ENCODE data around the gene DHRS3.

Gene DHRS3

GRCh38 chr1:12554521-12555305, 63.3 kb downstream of the DHRS3 start:
- DNase-seq (ENCODE audit: low read depth in 3 of 3), result no peak

- no peak for DNase-seq (ENCODE audit: low read depth in 3 of 3)
Observed at GRCh38 chr1:12553963-12554362, 64.0 kb downstream of the DHRS3 start.

- DNase-seq (ENCODE audit: low read depth in 3 of 3), result no peak
Observed at GRCh38 chr1:12552951-12553921, 64.8 kb downstream of the DHRS3 start.

- DNase-seq (ENCODE audit: low read depth in 3 of 3), result no peak
Observed at GRCh38 chr1:12552111-12552888, 65.7 kb downstream of the DHRS3 start.

- DNase-seq (ENCODE audit: low read depth in 3 of 3), result no peak
Observed at GRCh38 chr1:12551584-12551983, 66.4 kb downstream of the DHRS3 start.

GRCh38 chr1:12549460-12550349, 68.3 kb downstream of the DHRS3 start:
- no peak for DNase-seq (ENCODE audit: low read depth in 3 of 3)

GRCh38 chr1:12548973-12549459, 69.0 kb downstream of the DHRS3 start:
- DNase-seq (ENCODE audit: low read depth in 3 of 3), result no peak

- no peak for DNase-seq (ENCODE audit: low read depth in 3 of 3)
Observed at GRCh38 chr1:12548279-12548972, 69.6 kb downstream of the DHRS3 start.

GRCh38 chr1:12547586-12548225, 70.3 kb downstream of the DHRS3 start:
- DNase-seq (ENCODE audit: low read depth in 3 of 3), result no peak

GRCh38 chr1:12546771-12547585, 71.0 kb downstream of the DHRS3 start:
- no peak for DNase-seq (ENCODE audit: low read depth in 3 of 3)

GRCh38 chr1:12544992-12545391, 73.0 kb downstream of the DHRS3 start:
- DNase-seq (ENCODE audit: low read depth in 3 of 3), result no peak

- no peak for DNase-seq (ENCODE audit: low read depth in 3 of 3)
Observed at GRCh38 chr1:12544357-12544756, 73.7 kb downstream of the DHRS3 start.

GRCh38 chr1:12543740-12544154, 74.3 kb downstream of the DHRS3 start:
- DNase-seq (ENCODE audit: low read depth in 3 of 3), result no peak

- no peak for DNase-seq (ENCODE audit: low read depth in 3 of 3)
Observed at GRCh38 chr1:12542616-12543592, 75.1 kb downstream of the DHRS3 start.

- no peak for DNase-seq (ENCODE audit: low read depth in 3 of 3)
Observed at GRCh38 chr1:12542138-12542465, 75.9 kb downstream of the DHRS3 start.

GRCh38 chr1:12541274-12542137, 76.5 kb downstream of the DHRS3 start:
- no peak for DNase-seq (ENCODE audit: low read depth in 3 of 3)
